GM12891 (cell line): Measurements from ENCODE around the gene HORMAD1.

Experiments used
- PAX5 ChIP-seq: IDR thresholded peaks from 2 replicates; pipeline ENCODE4 v1.6.1; 2011; ENCODE audit warnings: low read length, moderate library complexity, mild to moderate bottlenecking; ENCODE audit not compliant: insufficient read depth, severe bottlenecking
- POLR2A ChIP-seq: IDR thresholded peaks from 2 replicates; pipeline ENCODE4 v1.6.1; 2011; ENCODE audit warnings: low read depth, low read length, control low read depth
- POLR2AphosphoS5 ChIP-seq: IDR thresholded peaks from 2 replicates; pipeline ENCODE4 v1.6.1; 2011; ENCODE audit warnings: low read depth, low read length, control low read depth
- POU2F2 ChIP-seq: IDR thresholded peaks from 2 replicates; pipeline ENCODE4 v1.6.1; 2011; ENCODE audit warnings: low read depth, mild to moderate bottlenecking, control low read depth, low read length, moderate library complexity
- SPI1 ChIP-seq: IDR thresholded peaks from 2 replicates; pipeline ENCODE4 v1.6.1; 2011; ENCODE audit warnings: low read depth, low read length, control low read depth
- TAF1 ChIP-seq: IDR thresholded peaks from 2 replicates; pipeline ENCODE4 v1.6.1; 2011; ENCODE audit warnings: low read depth, low read length, control low read depth

DNA sequence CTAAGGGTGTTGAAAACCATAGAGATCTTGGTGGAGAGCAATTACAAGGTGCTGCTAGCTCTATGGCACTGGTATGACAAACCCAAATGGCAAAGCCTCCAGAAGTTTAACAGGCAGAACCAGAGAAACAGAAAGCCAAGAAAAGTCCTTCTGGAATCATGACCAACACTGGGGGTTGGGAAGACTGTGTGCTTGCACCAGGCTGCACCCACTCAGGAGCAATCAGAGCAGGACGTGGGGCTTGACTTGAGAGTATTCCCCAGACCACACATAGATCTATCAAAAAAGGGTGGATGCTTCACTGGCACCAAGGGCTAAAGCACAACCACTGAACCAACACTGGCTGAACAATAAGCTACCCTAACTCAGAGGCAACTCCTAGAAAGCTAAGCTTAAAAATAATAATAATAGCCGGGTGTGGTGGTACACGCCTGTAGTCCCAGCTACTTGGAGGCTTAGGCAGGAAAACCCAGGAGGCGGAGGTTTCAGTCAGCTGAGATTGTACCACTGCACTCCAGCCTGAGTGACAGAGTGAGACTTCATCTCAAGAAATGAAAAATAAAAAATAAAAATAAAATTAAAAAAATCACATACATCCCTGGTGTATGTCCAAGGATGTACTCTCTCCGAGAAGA, 71.1 kb downstream of the HORMAD1 start:
- TF ChIP-seq POLR2AphosphoS5 (no peak), TAF1 (no peak), POLR2A (no peak), SPI1 (no peak), PAX5 (no peak), POU2F2 (no peak)
